Endodermal cell (in vitro differentiated cells): ENCODE results near the gene EGFR. TPM values are rescaled to one million over a fixed set of nuclear protein-coding genes. Genes with fewer than 3 reads are reported as not detected.

Experiments used
- DNase-seq: peaks from one replicate; pipeline ENCODE4 v3.0.0-alpha.2; 2017
- H3K27ac ChIP-seq: 2 replicates; pipeline ENCODE4 v1.5.1; 2013; ENCODE audit warnings: mild to moderate bottlenecking, low read depth, low read length, moderate library complexity
- H3K27me3 ChIP-seq: 2 replicates; pipeline ENCODE4 v1.6.1; 2013; ENCODE audit warnings: mild to moderate bottlenecking, low read length, moderate library complexity; ENCODE audit not compliant: insufficient read depth, control insufficient read depth, poor library complexity, severe bottlenecking
- H3K36me3 ChIP-seq: 2 replicates; pipeline ENCODE4 v1.7.0; 2013; ENCODE audit warnings: mild to moderate bottlenecking, low read length, moderate library complexity; ENCODE audit not compliant: control insufficient read depth, insufficient read depth
- H3K4me1 ChIP-seq: one replicate; pipeline ENCODE4 v1.7.0; 2013; ENCODE audit warnings: low read length; ENCODE audit not compliant: control insufficient read depth, insufficient read depth
- H3K4me3 ChIP-seq: 2 replicates; pipeline ENCODE4 v1.5.1; 2013; ENCODE audit warnings: mild to moderate bottlenecking, low read length, moderate library complexity
- H3K9ac ChIP-seq: 2 replicates; pipeline ENCODE4 v1.6.1; 2013; ENCODE audit warnings: mild to moderate bottlenecking, low read length, moderate library complexity; ENCODE audit not compliant: poor library complexity, severe bottlenecking; ENCODE audit errors: extremely low read depth
- H3K9me3 ChIP-seq: 2 replicates; pipeline ENCODE4 v1.6.1; 2013; ENCODE audit warnings: mild to moderate bottlenecking, low read length, moderate library complexity; ENCODE audit not compliant: control insufficient read depth
- H3K27ac Mint-ChIP-seq: 2 replicates; pipeline ENCODE4 v1.8.0; 2020; ENCODE audit warnings: mixed read lengths
- H3K27me3 Mint-ChIP-seq: 2 replicates; pipeline ENCODE4 v1.8.0; 2021; ENCODE audit warnings: mild to moderate bottlenecking, mixed read lengths; ENCODE audit not compliant: insufficient read depth
- H3K36me3 Mint-ChIP-seq: 2 replicates; pipeline ENCODE4 v1.8.0; 2020; ENCODE audit warnings: low read depth, mixed read lengths
- H3K4me1 Mint-ChIP-seq: 2 replicates; pipeline ENCODE4 v1.8.0; 2020; ENCODE audit warnings: mixed read lengths
- H3K4me3 Mint-ChIP-seq: 2 replicates; pipeline ENCODE4 v1.8.0; 2020; ENCODE audit warnings: mild to moderate bottlenecking, moderate library complexity, mixed read lengths
- H3K9me3 Mint-ChIP-seq: 2 replicates; pipeline ENCODE4 v1.8.0; 2020; ENCODE audit warnings: mild to moderate bottlenecking, mixed read lengths
- WGBS, 2 experiments: methylation state at CpG; one replicate each; pipeline versions ENCODE4 v1.1.5 to v1.1.7; 2013; ENCODE audit warnings: missing lambda C conversion rate in 2 of 2, mixed read lengths in 1 of 2; ENCODE audit not compliant: insufficient coverage in 1 of 2, insufficient read length in 1 of 2; 5-methylcytosine and 5-hydroxymethylcytosine counted together
- total RNA-seq, 2 donors: library from RNA; stranded (reverse); fragmentation: NEBNext Ultra II Directional in 1 of 2; extraction: Animal tissue kit (Norgen Biotek cat#: 25700) in 1 of 2; gene quantifications; 2 replicates in 1 of 2; 3 replicates in 1 of 2; pipeline ENCODE4 v1.2.1, GENCODE V29; 2021
- TF ChIP-seq, protein P1 (sequence below): fragments of 200-600 bp; sonication (generic); conservative IDR thresholded peaks from 2 replicates; pipeline ENCODE4 v1.5.0; 2021; ENCODE audit warnings: antibody characterized with exemption, mild to moderate bottlenecking

The EGFR gene
- total RNA-seq, 2 donors from 2014 or later, result 5.0 to 5.8 TPM

DNA sequence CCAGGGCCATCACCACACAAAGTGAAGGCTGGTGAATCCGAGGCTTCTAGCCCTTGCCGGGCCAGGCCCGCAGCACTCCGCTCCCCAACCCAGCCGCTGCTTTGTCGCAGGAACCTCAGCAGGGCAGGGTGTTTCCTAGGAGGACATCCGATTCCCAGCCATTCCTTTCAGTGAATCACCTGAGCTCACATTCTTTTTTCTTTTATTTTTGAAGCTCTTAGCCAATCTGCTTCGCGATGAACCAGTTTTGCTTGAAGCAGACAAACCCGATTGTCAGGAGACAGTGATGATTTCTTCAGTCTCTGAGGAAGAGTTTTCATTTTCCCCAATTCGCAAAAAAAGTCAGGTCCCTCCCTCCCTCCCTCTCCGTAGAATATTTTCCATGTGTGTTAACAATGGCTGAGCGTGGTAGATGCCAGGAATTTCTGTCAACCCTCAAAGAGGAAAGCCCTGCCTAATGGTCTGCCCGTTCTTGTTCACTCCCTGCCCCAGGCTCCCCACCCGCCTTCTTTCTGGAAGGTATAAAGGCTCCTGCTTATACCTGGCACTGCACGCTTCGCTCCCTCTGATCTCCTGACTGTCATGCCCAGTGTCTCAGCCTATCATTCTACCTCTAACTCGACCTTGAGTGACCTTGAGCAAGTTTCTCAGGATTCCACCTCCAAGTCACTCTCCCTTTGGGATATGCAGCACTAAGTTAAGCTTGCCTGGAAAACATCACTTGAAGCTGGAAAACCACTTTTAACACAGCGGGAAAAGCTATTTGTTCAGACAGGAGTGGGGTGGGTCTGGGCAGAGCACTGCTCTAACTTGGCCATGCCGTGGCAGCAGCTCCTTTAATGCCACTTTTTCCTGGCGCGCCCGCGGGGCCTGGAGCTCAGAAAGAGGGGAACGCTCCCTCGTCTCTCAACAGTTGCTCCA lies 35.1 kb downstream of the EGFR start:
- Histone ChIP-seq H3K4me3 (no peak overlapping the region), H3K4me1 (no peaks in the 10 kb centered on the region), H3K9me3 (no peaks in the 10 kb centered on the region), H3K27me3 (no peaks in the 10 kb centered on the region), H3K9ac (no peak overlapping the region), H3K27ac (no peak overlapping the region), H3K36me3 (no peaks in the 10 kb centered on the region)
- H3K9me3 Mint-ChIP-seq, result no peaks in the 10 kb centered on the region
- no peak for DNase-seq
- TF ChIP-seq, protein P1, sequence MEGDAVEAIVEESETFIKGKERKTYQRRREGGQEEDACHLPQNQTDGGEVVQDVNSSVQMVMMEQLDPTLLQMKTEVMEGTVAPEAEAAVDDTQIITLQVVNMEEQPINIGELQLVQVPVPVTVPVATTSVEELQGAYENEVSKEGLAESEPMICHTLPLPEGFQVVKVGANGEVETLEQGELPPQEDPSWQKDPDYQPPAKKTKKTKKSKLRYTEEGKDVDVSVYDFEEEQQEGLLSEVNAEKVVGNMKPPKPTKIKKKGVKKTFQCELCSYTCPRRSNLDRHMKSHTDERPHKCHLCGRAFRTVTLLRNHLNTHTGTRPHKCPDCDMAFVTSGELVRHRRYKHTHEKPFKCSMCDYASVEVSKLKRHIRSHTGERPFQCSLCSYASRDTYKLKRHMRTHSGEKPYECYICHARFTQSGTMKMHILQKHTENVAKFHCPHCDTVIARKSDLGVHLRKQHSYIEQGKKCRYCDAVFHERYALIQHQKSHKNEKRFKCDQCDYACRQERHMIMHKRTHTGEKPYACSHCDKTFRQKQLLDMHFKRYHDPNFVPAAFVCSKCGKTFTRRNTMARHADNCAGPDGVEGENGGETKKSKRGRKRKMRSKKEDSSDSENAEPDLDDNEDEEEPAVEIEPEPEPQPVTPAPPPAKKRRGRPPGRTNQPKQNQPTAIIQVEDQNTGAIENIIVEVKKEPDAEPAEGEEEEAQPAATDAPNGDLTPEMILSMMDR, result no peak
- no peaks in the 10 kb centered on the region for H3K27me3 Mint-ChIP-seq
- WGBS, 2 experiments, result 93 to 95% methylated on average over 25 to 26 of the region's 26 CpGs
- no peaks in the 10 kb centered on the region for H3K4me1 Mint-ChIP-seq
- H3K4me3 Mint-ChIP-seq, result no peak overlapping the region
- H3K27ac Mint-ChIP-seq, result peak overlapping the region; percentile 3
- no peaks in the 10 kb centered on the region for H3K36me3 Mint-ChIP-seq

DNA sequence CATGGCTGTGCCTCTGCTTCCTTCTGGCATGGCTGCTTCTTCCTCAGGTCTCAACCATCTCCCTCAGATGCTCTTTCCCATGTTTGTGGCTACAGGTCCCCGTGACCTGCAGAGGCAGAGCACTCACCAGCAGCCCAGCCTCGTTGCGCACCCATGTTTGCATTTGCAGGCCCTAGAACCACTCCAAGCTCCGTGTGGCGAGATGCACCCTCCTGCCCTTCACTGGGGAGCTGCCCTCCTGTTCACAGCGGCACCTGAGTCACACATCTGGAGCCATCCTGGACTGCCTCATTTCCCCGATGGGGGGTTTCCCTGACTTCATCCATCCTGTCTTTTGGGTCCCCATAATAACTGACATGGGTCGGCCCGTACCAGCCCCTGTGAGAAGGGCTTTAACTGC lies 35.9 kb downstream of the EGFR start:
- no peaks in the 10 kb centered on the region for H3K36me3 ChIP-seq
- H3K4me1 ChIP-seq, result no peaks in the 10 kb centered on the region
- no peak for DNase-seq
- no peaks in the 10 kb centered on the region for H3K27me3 ChIP-seq
- H3K9ac ChIP-seq, result no peak overlapping the region
- no peaks in the 10 kb centered on the region for H3K9me3 Mint-ChIP-seq
- WGBS, 2 experiments, result 92% methylated on average over 6 to 9 of the region's 9 CpGs
- TF ChIP-seq, protein P1, result no peak
- H3K4me1 Mint-ChIP-seq, result no peaks in the 10 kb centered on the region
- no peak overlapping the region for H3K4me3 Mint-ChIP-seq
- H3K4me3 ChIP-seq, result no peak overlapping the region
- H3K27ac ChIP-seq, result no peak overlapping the region
- no peaks in the 10 kb centered on the region for H3K9me3 ChIP-seq
- H3K27ac Mint-ChIP-seq, result no peak overlapping the region
- H3K36me3 Mint-ChIP-seq, result no peaks in the 10 kb centered on the region
- H3K27me3 Mint-ChIP-seq, result no peaks in the 10 kb centered on the region

DNA sequence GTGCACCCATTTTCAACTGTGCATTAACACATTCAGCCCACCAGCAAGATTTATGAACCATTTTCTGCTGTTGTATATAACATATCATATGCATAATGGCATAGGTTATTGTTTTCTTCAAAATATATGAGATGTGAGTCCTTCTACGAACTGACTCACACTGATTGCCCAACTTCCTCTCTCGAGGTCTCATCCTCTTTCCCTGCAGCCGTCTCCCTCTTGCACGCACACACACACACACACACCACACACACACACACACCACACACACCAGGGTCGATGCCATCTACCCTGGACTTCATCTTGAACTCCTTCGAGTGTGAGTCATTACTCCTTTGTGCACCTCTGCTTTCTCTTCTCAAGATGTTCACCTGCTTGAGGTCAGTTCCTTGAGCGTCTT lies 36.7 kb downstream of the EGFR start:
- H3K9me3 ChIP-seq, result no peaks in the 10 kb centered on the region
- H3K27me3 ChIP-seq, result no peaks in the 10 kb centered on the region
- 90 to 96% methylated on average over 5 to 7 of the region's 7 CpGs for WGBS, 2 experiments
- no peak overlapping the region for H3K4me3 ChIP-seq
- TF ChIP-seq, protein P1, result no peak
- DNase-seq, result no peak
- Mint-ChIP-seq H3K27me3 (no peaks in the 10 kb centered on the region), H3K4me1 (no peaks in the 10 kb centered on the region), H3K9me3 (no peaks in the 10 kb centered on the region), H3K36me3 (no peaks in the 10 kb centered on the region), H3K4me3 (no peak overlapping the region), H3K27ac (no peak overlapping the region)
- no peak overlapping the region for H3K27ac ChIP-seq
- H3K4me1 ChIP-seq, result no peaks in the 10 kb centered on the region
- H3K9ac ChIP-seq, result no peak overlapping the region
- no peaks in the 10 kb centered on the region for H3K36me3 ChIP-seq
